Activated CD4-positive, alpha-beta T cell treated with anti-CD3 and anti-CD28 coated beads, Interleukin-2, amount 10 ng/mL, durations not matched to agents 24 days and 14 days (primary cell): Measurements from ENCODE around the gene DTX3L. TPM values are rescaled to one million over a fixed set of nuclear protein-coding genes. Genes with fewer than 3 reads are reported as not detected.

ENCODE experiments used
- DNase-seq: peaks from one replicate; pipeline ENCODE4 v3.0.0; 2022
- H3K27ac Mint-ChIP-seq: one replicate; pipeline ENCODE4 v1.8.0; 2022; ENCODE audit warnings: mild to moderate bottlenecking, mixed read lengths
- H3K27me3 Mint-ChIP-seq: one replicate; pipeline ENCODE4 v1.8.0; 2022; ENCODE audit warnings: mixed read lengths
- H3K36me3 Mint-ChIP-seq: one replicate; pipeline ENCODE4 v1.8.0; 2022; ENCODE audit warnings: low read depth, mild to moderate bottlenecking, mixed read lengths
- H3K4me1 Mint-ChIP-seq: one replicate; pipeline ENCODE4 v1.8.0; 2021; ENCODE audit warnings: mixed read lengths
- H3K4me3 Mint-ChIP-seq: one replicate; pipeline ENCODE4 v1.8.0; 2022; ENCODE audit warnings: mild to moderate bottlenecking, moderate library complexity, mixed read lengths
- H3K9me3 Mint-ChIP-seq: one replicate; pipeline ENCODE4 v1.8.0; 2021; ENCODE audit warnings: mixed read lengths
- intact Hi-C: fragments of 100-400 bp; cut with micrococcal nuclease; formaldehyde crosslinking; loops from one replicate; pipeline ENCODE4 v1.15.1; 2023
- total RNA-seq: library from RNA; stranded (reverse); gene quantifications from 2 replicates; pipeline ENCODE4 v1.2.3, GENCODE V29; 2022

The DTX3L gene
- total RNA-seq, 1 donor from 2014 or later, result 39.8 TPM

DNA sequence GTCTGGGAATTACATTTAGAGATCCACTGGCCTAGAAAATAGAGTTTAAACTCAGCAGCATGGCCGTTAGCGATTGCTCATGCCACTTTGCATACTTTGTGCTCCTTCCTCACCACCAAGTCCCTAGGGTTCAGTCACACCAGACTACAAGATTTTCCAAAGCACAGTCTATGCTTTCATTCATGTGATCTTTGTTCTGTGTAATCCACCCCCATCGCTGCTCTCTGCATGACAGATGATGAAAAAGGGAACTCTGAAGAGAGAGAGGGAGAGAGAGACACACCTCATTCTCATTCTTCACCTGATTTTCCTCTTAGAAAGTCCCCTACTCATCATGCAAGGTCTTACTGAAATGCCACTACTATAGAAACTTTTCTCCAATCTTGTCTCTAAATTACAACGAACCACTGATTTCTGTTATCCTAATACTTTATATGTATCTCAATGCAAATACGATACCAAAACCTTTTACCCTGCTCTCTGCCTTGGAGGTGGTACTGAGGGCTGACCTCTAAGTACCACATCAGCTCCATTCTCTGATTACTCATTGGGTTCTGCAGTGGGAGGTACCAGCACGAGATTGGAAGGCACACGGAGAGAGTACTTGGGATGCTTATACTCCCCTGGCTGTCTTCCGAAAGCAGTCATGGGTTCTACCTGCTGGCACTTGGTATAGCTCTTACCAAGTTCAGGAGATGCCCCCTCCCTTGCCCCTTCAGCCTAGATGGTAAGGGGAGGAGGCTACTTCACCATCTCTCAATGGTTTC lies 12.2 kb downstream of the DTX3L start:
- H3K9me3 Mint-ChIP-seq, result peaks cover 3% of the 10 kb centered on the region
- DNase-seq, result peak; percentile 67
- H3K4me1 Mint-ChIP-seq, result peaks cover 58% of the 10 kb centered on the region
- no peaks in the 10 kb centered on the region for H3K27me3 Mint-ChIP-seq
- H3K4me3 Mint-ChIP-seq, result peak overlapping the region; percentile 1
- peak overlapping the region; percentile 70 for H3K27ac Mint-ChIP-seq
- intact Hi-C loops, result loop anchor here (1.0 to 5.0 kb wide), 7 partner anchors 12 to 103 kb away; partner anchors contain the start of genes DTX3L and PARP9
- peaks cover 49% of the 10 kb centered on the region for H3K36me3 Mint-ChIP-seq

DNA sequence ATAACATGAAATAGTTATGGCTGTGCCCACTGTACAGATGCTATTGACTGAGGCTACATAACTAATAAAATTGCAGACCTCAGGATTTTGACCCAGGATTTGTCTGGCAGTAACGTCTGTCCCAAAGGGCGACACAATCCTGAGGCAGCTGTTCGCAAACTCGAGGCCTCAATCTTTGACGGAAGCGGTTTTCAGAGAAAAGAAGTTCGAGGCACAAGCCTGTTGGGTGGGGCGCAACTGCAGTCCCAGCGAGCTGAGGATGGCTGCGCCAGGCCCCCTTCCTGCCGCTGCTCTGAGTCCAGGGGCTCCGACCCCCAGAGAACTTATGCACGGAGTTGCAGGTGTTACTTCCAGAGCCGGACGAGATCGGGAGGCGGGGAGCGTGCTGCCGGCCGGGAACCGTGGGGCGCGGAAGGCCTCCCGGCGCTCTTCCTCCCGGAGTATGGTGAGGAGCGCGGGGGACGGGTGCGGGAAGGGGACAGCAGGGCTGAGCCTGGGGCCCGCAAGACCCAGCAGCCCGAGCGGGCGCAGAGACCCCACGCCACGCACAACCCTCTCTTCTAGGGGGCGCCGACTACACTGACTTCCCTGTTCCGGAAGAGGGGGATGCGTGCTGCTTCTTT lies 13.4 kb downstream of the DTX3L start, which contains the start of gene PARP15:
TSS of gene PARP15 (plus strand) at position 242 of the 623 bp plus-strand sequence. CDS start at position 260, 18 bp downstream.
- Mint-ChIP-seq H3K27ac (peak within 1 kb of the TSS; percentile 98), H3K4me3 (peak within 1 kb of the TSS; percentile 89), H3K27me3 (no peaks in the 10 kb centered on the region), H3K9me3 (peaks cover 11% of the 10 kb centered on the region), H3K36me3 (peaks cover 50% of the 10 kb centered on the region), H3K4me1 (peaks cover 54% of the 10 kb centered on the region)
- intact Hi-C loops, result loop anchor here (2.0 to 5.0 kb wide), 2 partner anchors 45 to 65 kb away; no protein-coding TSS in a partner anchor
- peak; percentile 85 for DNase-seq

DNA sequence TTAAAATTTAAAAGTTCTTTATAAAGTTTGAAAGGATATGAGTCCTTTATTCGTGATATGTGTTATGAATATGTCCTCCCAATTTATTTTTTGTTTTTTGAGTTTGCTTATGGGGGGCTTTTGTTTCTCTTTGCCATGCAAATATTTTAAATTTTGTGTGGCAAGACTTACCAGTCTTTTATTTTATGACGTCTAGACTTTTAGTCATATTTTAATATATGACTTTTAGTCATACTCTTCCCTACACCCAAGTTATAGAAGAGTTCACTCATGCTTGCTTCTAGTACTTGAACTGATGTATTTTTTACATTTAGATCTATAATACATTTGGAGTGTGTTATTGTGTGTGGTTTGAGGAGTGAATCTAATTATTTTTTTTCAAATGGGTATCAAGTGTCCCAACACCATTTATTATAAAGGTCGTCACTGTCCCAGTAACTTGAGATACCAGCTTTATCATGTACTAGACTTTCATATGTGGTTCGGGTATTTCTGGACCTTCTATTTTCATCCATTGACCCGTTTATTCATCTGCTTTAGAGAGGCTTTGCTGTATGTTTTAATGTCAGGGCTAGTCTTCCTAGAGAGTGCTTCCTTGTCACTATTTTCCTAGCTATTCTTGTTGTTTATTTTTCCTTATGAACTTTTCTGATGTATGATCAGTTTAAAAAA lies 14.1 kb downstream of the DTX3L start:
- Mint-ChIP-seq H3K27ac (peak overlapping the region; percentile 98), H3K4me1 (peaks cover 48% of the 10 kb centered on the region), H3K9me3 (peaks cover 15% of the 10 kb centered on the region), H3K27me3 (no peaks in the 10 kb centered on the region), H3K36me3 (peaks cover 48% of the 10 kb centered on the region), H3K4me3 (peak overlapping the region; percentile 89)
- intact Hi-C loops, result loop anchor here (5.0 kb wide), 1 partner anchor 46 kb away; no protein-coding TSS in a partner anchor
- no peak for DNase-seq

- Mint-ChIP-seq H3K27ac (no peak overlapping the region), H3K4me1 (peaks cover 39% of the 10 kb centered on the region)
- intact Hi-C loops, result no loop called here
Observed at GRCh38 chr3:122580470-122580869, 16.3 kb downstream of the DTX3L start.

DNA sequence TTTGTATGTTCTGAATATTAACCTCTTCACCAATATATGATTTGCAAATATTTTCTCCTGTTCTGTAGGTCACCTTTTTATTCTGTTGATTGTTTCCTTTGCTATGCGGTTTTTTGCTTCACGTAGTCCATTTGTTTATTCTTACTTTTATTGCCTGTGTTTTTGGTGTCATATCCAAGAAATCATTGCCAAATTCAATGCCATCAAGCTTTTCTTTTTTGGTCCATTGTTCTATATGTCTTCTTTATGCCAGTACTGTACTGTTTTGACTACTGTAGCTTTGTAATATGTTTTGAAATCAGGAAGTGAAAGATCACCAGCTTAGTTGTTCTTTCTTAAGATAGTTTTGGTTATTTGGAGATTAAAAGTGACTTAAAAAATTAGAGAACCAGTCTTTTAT lies 17.5 kb downstream of the DTX3L start:
- no peak overlapping the region for H3K27ac Mint-ChIP-seq
- peaks cover 50% of the 10 kb centered on the region for H3K36me3 Mint-ChIP-seq
- DNase-seq, result no peak
- peaks cover 33% of the 10 kb centered on the region for H3K4me1 Mint-ChIP-seq
- H3K4me3 Mint-ChIP-seq, result no peak overlapping the region
- H3K27me3 Mint-ChIP-seq, result no peaks in the 10 kb centered on the region
- peaks cover 21% of the 10 kb centered on the region for H3K9me3 Mint-ChIP-seq
- intact Hi-C loops, result no loop called here

More at GRCh38 chr3:122580470-122580869, 16.3 kb downstream of the DTX3L start:
- peaks cover 21% of the 10 kb centered on the region for H3K9me3 Mint-ChIP-seq
- no peaks in the 10 kb centered on the region for H3K27me3 Mint-ChIP-seq
- peaks cover 47% of the 10 kb centered on the region for H3K36me3 Mint-ChIP-seq
- DNase-seq, result no peak
- no peak overlapping the region for H3K4me3 Mint-ChIP-seq

- H3K27me3 Mint-ChIP-seq, result no peaks in the 10 kb centered on the region
- peaks cover 53% of the 10 kb centered on the region for H3K36me3 Mint-ChIP-seq
- DNase-seq, result no peak
- intact Hi-C loops, result no loop called here
- peaks cover 25% of the 10 kb centered on the region for H3K9me3 Mint-ChIP-seq
- H3K27ac Mint-ChIP-seq, result no peak overlapping the region
- peaks cover 30% of the 10 kb centered on the region for H3K4me1 Mint-ChIP-seq
- no peak overlapping the region for H3K4me3 Mint-ChIP-seq
Observed at GRCh38 chr3:122582390-122582789, 18.3 kb downstream of the DTX3L start.

DNA sequence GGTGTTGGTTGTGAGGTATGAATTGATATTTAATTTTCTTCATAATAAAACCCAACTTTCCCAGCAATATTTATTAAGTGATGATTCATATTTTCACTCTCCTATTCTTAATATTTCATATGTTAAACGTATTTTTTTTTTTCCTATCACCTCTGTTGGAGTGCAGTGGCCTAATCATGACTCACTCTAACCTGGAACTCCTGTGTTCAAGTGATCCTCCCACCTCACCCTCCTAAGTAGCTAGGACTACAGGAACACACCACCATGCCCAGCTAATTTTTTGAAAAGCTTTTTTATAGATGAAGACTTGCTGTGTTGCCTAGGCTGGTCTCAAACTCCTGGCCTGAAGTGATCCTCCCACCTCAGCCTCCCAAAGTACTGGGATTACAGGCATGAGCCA lies 22.0 kb downstream of the DTX3L start:
- H3K27me3 Mint-ChIP-seq, result no peaks in the 10 kb centered on the region
- H3K9me3 Mint-ChIP-seq, result peaks cover 25% of the 10 kb centered on the region
- intact Hi-C loops, result no loop called here
- peaks cover 46% of the 10 kb centered on the region for H3K36me3 Mint-ChIP-seq
- H3K4me3 Mint-ChIP-seq, result no peak overlapping the region
- peaks cover 17% of the 10 kb centered on the region for H3K4me1 Mint-ChIP-seq
- H3K27ac Mint-ChIP-seq, result no peak overlapping the region
- no peak for DNase-seq

- H3K4me3 Mint-ChIP-seq, result no peak overlapping the region
- intact Hi-C loops, result no loop called here
- peaks cover 18% of the 10 kb centered on the region for H3K9me3 Mint-ChIP-seq
- H3K4me1 Mint-ChIP-seq, result peaks cover 17% of the 10 kb centered on the region
- H3K36me3 Mint-ChIP-seq, result peaks cover 46% of the 10 kb centered on the region
- H3K27ac Mint-ChIP-seq, result no peak overlapping the region
- no peaks in the 10 kb centered on the region for H3K27me3 Mint-ChIP-seq
- DNase-seq, result no peak
Observed at GRCh38 chr3:122586773-122587485, 22.8 kb downstream of the DTX3L start.

- H3K4me1 Mint-ChIP-seq, result peaks cover 17% of the 10 kb centered on the region
- H3K27me3 Mint-ChIP-seq, result no peaks in the 10 kb centered on the region
- intact Hi-C loops, result no loop called here
- H3K9me3 Mint-ChIP-seq, result peaks cover 13% of the 10 kb centered on the region
- no peak overlapping the region for H3K4me3 Mint-ChIP-seq
- H3K27ac Mint-ChIP-seq, result no peak overlapping the region
- no peak for DNase-seq
- H3K36me3 Mint-ChIP-seq, result peaks cover 45% of the 10 kb centered on the region
Observed at GRCh38 chr3:122587572-122587971, 23.4 kb downstream of the DTX3L start.

GRCh38 chr3:122589297-122589696 lies 25.2 kb downstream of the DTX3L start:
- DNase-seq, result no peak
- no peaks in the 10 kb centered on the region for H3K27me3 Mint-ChIP-seq
- H3K27ac Mint-ChIP-seq, result no peak overlapping the region
- peaks cover 12% of the 10 kb centered on the region for H3K4me1 Mint-ChIP-seq
- no peak overlapping the region for H3K4me3 Mint-ChIP-seq
- H3K36me3 Mint-ChIP-seq, result peaks cover 31% of the 10 kb centered on the region
- intact Hi-C loops, result no loop called here
- peaks cover 8% of the 10 kb centered on the region for H3K9me3 Mint-ChIP-seq

DNA sequence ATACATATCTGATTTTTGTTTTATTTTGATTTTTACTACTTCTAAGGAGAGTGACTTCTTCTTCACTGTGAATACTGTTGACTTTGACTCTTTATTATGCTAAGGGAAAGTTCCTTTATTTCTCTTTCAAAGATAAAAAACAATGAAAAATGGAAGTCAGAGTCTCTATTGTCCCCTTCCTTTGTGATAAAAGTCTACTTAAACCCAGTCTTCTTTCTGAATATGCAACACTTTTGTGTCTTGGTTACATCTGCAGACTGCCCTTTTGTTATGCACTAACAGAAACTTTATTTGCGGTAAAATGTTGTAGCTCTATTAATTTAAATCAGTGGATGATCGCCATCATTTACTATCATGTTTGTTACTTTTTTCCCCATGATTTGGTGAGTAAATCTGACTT lies 26.5 kb downstream of the DTX3L start:
- Mint-ChIP-seq H3K4me3 (no peak overlapping the region), H3K36me3 (peaks cover 24% of the 10 kb centered on the region), H3K27ac (no peak overlapping the region), H3K27me3 (no peaks in the 10 kb centered on the region), H3K9me3 (peaks cover 4% of the 10 kb centered on the region), H3K4me1 (peaks cover 10% of the 10 kb centered on the region)
- intact Hi-C loops, result no loop called here
- no peak for DNase-seq

- Mint-ChIP-seq H3K36me3 (peaks cover 28% of the 10 kb centered on the region), H3K9me3 (peaks cover 7% of the 10 kb centered on the region), H3K27ac (no peak overlapping the region), H3K4me1 (peaks cover 4% of the 10 kb centered on the region), H3K27me3 (no peaks in the 10 kb centered on the region), H3K4me3 (no peak overlapping the region)
- no peak for DNase-seq
- intact Hi-C loops, result no loop called here
Observed at GRCh38 chr3:122594025-122594424, 29.9 kb downstream of the DTX3L start.

- Mint-ChIP-seq H3K27ac (peak overlapping the region; percentile 23), H3K27me3 (no peaks in the 10 kb centered on the region), H3K36me3 (peaks cover 24% of the 10 kb centered on the region), H3K4me3 (no peak overlapping the region), H3K9me3 (peaks cover 7% of the 10 kb centered on the region), H3K4me1 (peaks cover 2% of the 10 kb centered on the region)
- intact Hi-C loops, result no loop called here
- no peak for DNase-seq
Observed at GRCh38 chr3:122598151-122598550, 34.0 kb downstream of the DTX3L start.
